SK-MEL-5 (cell line): ENCODE results near the gene TMEM43. TPM values are rescaled to one million over a fixed set of nuclear protein-coding genes. Genes with fewer than 3 reads are reported as not detected.
"Not testable (repeated sequence)": the region's sequence is repeated elsewhere in the genome, so short reads cannot be mapped to it uniquely, and the experiment has no call there.

ENCODE experiments used
- DNase-seq: peaks from one replicate; pipeline ENCODE4 v3.0.0-alpha.2; 2016; ENCODE audit warnings: low read depth, low spot score
- in situ Hi-C: cut with HindIII; loops from 2 replicates; pipeline ENCODE4 v1.10.0; 2016; ENCODE audit warnings: low sequenced_read_pairs, high pct_unique_total_duplicates, low pct_unique_long_range_greater_than_20kb
- total RNA-seq: library from RNA; depleted of rRNA; stranded (reverse); fragments of >200 nt; shearing (Covaris generic); gene quantifications from 2 replicates; pipeline ENCODE4 v1.2.3, GENCODE V29; 2014

Gene TMEM43
- total RNA-seq, 1 experiment from 2014 or later: 58.2 TPM

GRCh38 chr3:14119651-14120050 lies 5.2 kb upstream of the TMEM43 start:
- DNase-seq: no peak
- in situ Hi-C loops: no loop called here

GRCh38 chr3:14120111-14120920 lies 4.5 kb upstream of the TMEM43 start:
- in situ Hi-C loops: no loop called here
- DNase-seq: no peak

GRCh38 chr3:14120921-14121448 lies 3.9 kb upstream of the TMEM43 start:
- in situ Hi-C loops, DNase-seq: not testable (repeated sequence)

GRCh38 chr3:14121859-14122258 lies 3.0 kb upstream of the TMEM43 start:
- no peak for DNase-seq
- in situ Hi-C loops: no loop called here

- in situ Hi-C loops: no loop called here
Measured at GRCh38 chr3:14122301-14122700, 2.6 kb upstream of the TMEM43 start.

GRCh38 chr3:14123308-14124222 lies 1.3 kb upstream of the TMEM43 start:
- no peak for DNase-seq
- in situ Hi-C loops: no loop called here

More at GRCh38 chr3:14122301-14122700, 2.6 kb upstream of the TMEM43 start:
- DNase-seq: no peak

GRCh38 chr3:14124223-14124614 lies 633 bp upstream of the TMEM43 start:
- in situ Hi-C loops: no loop called here
- DNase-seq: peak; percentile 68

- in situ Hi-C loops: no loop called here
- DNase-seq: peak; percentile 48
Measured at GRCh38 chr3:14125193-14126016, 553 bp downstream of the TMEM43 start.

- DNase-seq: no peak
- in situ Hi-C loops: no loop called here
Measured at GRCh38 chr3:14126017-14126886, 1.4 kb downstream of the TMEM43 start.

- in situ Hi-C loops: no loop called here
- no peak for DNase-seq
Measured at GRCh38 chr3:14126887-14127505, 2.1 kb downstream of the TMEM43 start.

- in situ Hi-C loops: no loop called here
- DNase-seq: no peak
Measured at GRCh38 chr3:14127516-14128161, 2.8 kb downstream of the TMEM43 start.

- no peak for DNase-seq
- in situ Hi-C loops: no loop called here
Measured at GRCh38 chr3:14128724-14129123, 3.9 kb downstream of the TMEM43 start.

GRCh38 chr3:14129296-14129695 lies 4.4 kb downstream of the TMEM43 start:
- in situ Hi-C loops: no loop called here
- no peak for DNase-seq

GRCh38 chr3:14130230-14130629 lies 5.4 kb downstream of the TMEM43 start:
- in situ Hi-C loops: no loop called here
- DNase-seq: no peak

- in situ Hi-C loops: no loop called here
- no peak for DNase-seq
Measured at GRCh38 chr3:14130707-14131106, 5.9 kb downstream of the TMEM43 start.

- in situ Hi-C loops: no loop called here
Measured at GRCh38 chr3:14131134-14131533, 6.3 kb downstream of the TMEM43 start.

More at GRCh38 chr3:14131134-14131533, 6.3 kb downstream of the TMEM43 start:
- no peak for DNase-seq
